ENCODE data around the gene TRIO. TPM values are rescaled to one million over a fixed set of nuclear protein-coding genes. Genes with fewer than 3 reads are reported as not detected.

Gene TRIO
- total and polyA plus RNA-seq, 2 of the 8 experiments (the other 6 are each of a cell fraction or from before 2014, with no cell fraction given), result 35.1 to 69.1 TPM

DNA sequence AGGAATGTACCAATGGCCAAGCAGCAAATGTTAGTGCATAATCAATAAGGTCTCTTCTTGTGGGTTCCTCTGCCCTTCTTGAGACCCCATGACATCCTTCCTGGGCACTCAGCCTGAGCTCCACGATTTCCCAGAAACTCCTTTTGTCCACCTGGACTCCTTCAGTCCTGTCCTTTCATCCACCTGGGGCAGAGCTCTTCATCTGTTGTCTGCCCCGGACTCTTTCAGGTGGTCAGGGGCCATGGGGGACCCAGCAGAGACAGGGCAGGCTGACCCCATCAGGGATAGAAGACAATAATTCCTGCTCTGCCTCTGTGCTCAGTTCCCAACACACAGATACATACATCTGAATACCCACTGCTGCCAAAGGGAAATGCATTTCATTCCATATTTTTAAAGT lies 379.6 kb downstream of the TRIO start (continued):
- TF ChIP-seq, protein P1, sequence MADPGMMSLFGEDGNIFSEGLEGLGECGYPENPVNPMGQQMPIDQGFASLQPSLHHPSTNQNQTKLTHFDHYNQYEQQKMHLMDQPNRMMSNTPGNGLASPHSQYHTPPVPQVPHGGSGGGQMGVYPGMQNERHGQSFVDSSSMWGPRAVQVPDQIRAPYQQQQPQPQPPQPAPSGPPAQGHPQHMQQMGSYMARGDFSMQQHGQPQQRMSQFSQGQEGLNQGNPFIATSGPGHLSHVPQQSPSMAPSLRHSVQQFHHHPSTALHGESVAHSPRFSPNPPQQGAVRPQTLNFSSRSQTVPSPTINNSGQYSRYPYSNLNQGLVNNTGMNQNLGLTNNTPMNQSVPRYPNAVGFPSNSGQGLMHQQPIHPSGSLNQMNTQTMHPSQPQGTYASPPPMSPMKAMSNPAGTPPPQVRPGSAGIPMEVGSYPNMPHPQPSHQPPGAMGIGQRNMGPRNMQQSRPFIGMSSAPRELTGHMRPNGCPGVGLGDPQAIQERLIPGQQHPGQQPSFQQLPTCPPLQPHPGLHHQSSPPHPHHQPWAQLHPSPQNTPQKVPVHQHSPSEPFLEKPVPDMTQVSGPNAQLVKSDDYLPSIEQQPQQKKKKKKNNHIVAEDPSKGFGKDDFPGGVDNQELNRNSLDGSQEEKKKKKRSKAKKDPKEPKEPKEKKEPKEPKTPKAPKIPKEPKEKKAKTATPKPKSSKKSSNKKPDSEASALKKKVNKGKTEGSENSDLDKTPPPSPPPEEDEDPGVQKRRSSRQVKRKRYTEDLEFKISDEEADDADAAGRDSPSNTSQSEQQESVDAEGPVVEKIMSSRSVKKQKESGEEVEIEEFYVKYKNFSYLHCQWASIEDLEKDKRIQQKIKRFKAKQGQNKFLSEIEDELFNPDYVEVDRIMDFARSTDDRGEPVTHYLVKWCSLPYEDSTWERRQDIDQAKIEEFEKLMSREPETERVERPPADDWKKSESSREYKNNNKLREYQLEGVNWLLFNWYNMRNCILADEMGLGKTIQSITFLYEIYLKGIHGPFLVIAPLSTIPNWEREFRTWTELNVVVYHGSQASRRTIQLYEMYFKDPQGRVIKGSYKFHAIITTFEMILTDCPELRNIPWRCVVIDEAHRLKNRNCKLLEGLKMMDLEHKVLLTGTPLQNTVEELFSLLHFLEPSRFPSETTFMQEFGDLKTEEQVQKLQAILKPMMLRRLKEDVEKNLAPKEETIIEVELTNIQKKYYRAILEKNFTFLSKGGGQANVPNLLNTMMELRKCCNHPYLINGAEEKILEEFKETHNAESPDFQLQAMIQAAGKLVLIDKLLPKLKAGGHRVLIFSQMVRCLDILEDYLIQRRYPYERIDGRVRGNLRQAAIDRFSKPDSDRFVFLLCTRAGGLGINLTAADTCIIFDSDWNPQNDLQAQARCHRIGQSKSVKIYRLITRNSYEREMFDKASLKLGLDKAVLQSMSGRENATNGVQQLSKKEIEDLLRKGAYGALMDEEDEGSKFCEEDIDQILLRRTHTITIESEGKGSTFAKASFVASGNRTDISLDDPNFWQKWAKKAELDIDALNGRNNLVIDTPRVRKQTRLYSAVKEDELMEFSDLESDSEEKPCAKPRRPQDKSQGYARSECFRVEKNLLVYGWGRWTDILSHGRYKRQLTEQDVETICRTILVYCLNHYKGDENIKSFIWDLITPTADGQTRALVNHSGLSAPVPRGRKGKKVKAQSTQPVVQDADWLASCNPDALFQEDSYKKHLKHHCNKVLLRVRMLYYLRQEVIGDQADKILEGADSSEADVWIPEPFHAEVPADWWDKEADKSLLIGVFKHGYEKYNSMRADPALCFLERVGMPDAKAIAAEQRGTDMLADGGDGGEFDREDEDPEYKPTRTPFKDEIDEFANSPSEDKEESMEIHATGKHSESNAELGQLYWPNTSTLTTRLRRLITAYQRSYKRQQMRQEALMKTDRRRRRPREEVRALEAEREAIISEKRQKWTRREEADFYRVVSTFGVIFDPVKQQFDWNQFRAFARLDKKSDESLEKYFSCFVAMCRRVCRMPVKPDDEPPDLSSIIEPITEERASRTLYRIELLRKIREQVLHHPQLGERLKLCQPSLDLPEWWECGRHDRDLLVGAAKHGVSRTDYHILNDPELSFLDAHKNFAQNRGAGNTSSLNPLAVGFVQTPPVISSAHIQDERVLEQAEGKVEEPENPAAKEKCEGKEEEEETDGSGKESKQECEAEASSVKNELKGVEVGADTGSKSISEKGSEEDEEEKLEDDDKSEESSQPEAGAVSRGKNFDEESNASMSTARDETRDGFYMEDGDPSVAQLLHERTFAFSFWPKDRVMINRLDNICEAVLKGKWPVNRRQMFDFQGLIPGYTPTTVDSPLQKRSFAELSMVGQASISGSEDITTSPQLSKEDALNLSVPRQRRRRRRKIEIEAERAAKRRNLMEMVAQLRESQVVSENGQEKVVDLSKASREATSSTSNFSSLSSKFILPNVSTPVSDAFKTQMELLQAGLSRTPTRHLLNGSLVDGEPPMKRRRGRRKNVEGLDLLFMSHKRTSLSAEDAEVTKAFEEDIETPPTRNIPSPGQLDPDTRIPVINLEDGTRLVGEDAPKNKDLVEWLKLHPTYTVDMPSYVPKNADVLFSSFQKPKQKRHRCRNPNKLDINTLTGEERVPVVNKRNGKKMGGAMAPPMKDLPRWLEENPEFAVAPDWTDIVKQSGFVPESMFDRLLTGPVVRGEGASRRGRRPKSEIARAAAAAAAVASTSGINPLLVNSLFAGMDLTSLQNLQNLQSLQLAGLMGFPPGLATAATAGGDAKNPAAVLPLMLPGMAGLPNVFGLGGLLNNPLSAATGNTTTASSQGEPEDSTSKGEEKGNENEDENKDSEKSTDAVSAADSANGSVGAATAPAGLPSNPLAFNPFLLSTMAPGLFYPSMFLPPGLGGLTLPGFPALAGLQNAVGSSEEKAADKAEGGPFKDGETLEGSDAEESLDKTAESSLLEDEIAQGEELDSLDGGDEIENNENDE (IDR thresholded peaks at IDR 0.05; ENCODE audit: insufficient replicate concordance, low read length), result no peak
- TF ChIP-seq SRF (IDR thresholded peaks at IDR 0.05; ENCODE audit: low read depth, low read length), result no peak
- no peak for TF ChIP-seq BRCA1 (IDR thresholded peaks at IDR 0.05; ENCODE audit: low read depth, low read length)
- TF ChIP-seq, protein P2, sequence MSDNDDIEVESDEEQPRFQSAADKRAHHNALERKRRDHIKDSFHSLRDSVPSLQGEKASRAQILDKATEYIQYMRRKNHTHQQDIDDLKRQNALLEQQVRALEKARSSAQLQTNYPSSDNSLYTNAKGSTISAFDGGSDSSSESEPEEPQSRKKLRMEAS (IDR thresholded peaks at IDR 0.05), result no peak
- TF ChIP-seq RBBP5 (IDR thresholded peaks at IDR 0.05; ENCODE audit: borderline replicate concordance, low read depth, low read length), result no peak
- TF ChIP-seq TAF7 (optimal IDR thresholded peaks at IDR 0.05; ENCODE audit: borderline replicate concordance, low read depth, low read length), result no peak
- TF ChIP-seq GABPA (IDR thresholded peaks at IDR 0.05; ENCODE audit: borderline replicate concordance, insufficient read depth, low read length), result no peak
